ENCODE results near the gene PUS7.
"Not testable (repeated sequence)": the region's sequence is repeated elsewhere in the genome, so short reads cannot be mapped to it uniquely, and the experiment has no call there.

The PUS7 gene

DNA sequence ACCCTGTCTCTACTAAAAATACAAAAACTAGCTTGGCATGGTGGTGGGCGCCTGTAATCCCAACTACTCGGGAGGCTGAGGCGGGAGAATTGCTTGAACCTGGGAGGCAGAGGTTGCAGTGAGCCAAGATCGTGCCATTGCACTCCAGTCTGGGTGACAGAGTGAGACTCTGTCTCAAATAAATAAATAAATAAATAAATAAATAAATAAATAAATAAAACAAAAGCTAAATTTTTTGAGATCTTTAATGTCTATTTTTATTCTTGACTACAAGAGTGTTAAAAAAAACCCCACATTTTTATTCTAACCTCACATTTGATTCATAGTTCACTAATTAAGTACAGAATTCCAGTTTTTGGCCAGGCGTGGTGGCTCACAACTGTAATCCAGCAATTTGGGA, 5.7 kb upstream of the PUS7 start:
- H3K4me1 ChIP-seq (ENCODE audit: insufficient read depth, low read length); H3K9me3 ChIP-seq (ENCODE audit: insufficient read depth, low read depth, low read length); H3K27ac ChIP-seq (ENCODE audit: low read depth, low read length); H3K36me3 ChIP-seq (ENCODE audit: insufficient read depth, low read length); H3K9ac ChIP-seq (ENCODE audit: low read depth, low read length); H3K27me3 ChIP-seq (ENCODE audit: insufficient read depth, low read length); H3K4me3 ChIP-seq (ENCODE audit: low read length): not testable (repeated sequence)
- WGBS: 94% methylated on average over 4 of the region's 5 CpGs

DNA sequence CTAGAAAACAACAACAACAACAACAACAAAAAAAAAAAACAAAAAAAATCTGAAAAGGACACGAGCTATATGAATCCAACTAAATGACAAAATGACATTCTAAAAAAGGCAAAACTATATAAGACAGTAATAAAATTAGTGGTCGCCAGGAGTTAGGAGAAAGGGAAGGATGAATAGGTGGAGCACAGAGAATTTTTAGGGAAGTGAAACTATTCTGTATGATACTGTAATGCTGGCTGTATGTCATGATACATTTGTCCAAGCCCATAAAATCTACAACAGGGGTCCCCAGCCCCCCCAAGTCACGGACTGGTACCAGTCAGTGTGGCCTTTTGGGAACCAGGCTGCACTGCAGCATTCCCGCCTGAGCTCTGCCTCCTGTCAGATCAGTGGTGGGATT, 2.8 kb upstream of the PUS7 start:
- 0 out of 2 replicates have a peak, but pooled peaks cover 3% of the 10 kb centered on the region for H3K4me1 ChIP-seq (ENCODE audit: insufficient read depth, low read length)
- H3K4me3 ChIP-seq (ENCODE audit: low read length): no peak overlapping the region
- no peak overlapping the region for H3K9ac ChIP-seq (ENCODE audit: low read depth, low read length)
- H3K9me3 ChIP-seq (ENCODE audit: insufficient read depth, low read depth, low read length): no peaks in the 10 kb centered on the region
- H3K27ac ChIP-seq (ENCODE audit: low read depth, low read length): no peak overlapping the region
- no peaks in the 10 kb centered on the region for H3K27me3 ChIP-seq (ENCODE audit: insufficient read depth, low read length)
- WGBS: 92% methylated on average over 4 of the region's 4 CpGs
- H3K36me3 ChIP-seq (ENCODE audit: insufficient read depth, low read length): peaks cover under 1% of the 10 kb centered on the region; the same call in 1 of the 2 replicates

DNA sequence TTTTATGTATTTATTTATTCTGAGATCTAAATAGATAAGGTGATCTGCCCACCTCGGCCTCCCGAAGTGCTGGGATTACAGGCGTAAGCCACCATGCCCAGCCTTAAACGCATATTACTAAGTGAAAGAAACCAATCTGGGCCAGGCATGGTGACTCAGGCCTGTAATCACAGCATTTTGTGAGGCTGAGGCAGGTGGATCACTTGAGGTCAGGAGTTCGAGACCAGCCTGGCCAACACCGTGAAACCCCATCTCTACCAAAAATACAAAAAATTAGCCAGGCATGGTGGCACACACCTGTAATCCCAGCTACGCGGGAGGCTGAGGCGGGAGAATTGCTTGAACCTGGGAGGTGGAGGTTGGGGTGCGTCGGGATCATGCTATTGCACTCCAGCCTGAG, 2.4 kb upstream of the PUS7 start:
- 95% methylated on average over 10 of the region's 11 CpGs for WGBS
- not testable (repeated sequence) for H3K4me1 ChIP-seq (ENCODE audit: insufficient read depth, low read length); H3K4me3 ChIP-seq (ENCODE audit: low read length); H3K36me3 ChIP-seq (ENCODE audit: insufficient read depth, low read length); H3K27me3 ChIP-seq (ENCODE audit: insufficient read depth, low read length); H3K9me3 ChIP-seq (ENCODE audit: insufficient read depth, low read depth, low read length); H3K27ac ChIP-seq (ENCODE audit: low read depth, low read length); H3K9ac ChIP-seq (ENCODE audit: low read depth, low read length)

DNA sequence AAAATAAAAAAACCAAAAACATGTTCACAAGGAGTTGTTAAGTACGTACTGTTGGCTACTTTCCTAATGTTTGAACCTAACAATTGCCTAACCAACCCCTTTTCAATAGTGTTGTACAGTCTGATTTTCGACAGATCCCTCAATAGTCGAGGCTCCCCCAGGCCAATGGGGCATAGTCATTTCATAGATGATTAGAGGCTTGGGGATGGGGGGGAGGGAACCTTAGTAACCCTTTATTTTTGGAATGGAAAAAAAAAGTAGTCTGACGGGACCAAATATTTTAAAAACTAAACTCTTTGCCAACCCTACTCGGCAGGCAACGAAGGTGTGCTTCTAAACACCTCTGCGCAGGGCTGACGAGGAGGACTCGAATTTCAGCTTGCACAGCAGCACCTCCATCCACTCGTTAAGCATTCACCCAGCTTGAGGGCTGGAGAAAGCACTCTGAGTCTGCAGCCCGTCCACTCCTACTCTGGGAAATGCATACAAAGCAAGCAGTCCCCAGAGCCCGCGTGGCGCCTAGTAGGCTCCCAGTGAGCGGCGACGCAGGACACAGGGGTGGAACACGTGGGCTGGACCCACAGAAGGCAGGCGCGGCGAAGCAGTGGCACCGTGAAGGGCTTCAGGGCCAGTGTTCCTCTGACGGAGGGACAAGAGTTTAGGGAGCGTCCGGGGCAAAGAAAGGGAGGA, 899 bp downstream of the PUS7 start:
- peak overlapping the region; percentile 95 for H3K27ac ChIP-seq (ENCODE audit: low read depth, low read length)
- WGBS: 9% methylated on average over 25 of the region's 25 CpGs

DNA sequence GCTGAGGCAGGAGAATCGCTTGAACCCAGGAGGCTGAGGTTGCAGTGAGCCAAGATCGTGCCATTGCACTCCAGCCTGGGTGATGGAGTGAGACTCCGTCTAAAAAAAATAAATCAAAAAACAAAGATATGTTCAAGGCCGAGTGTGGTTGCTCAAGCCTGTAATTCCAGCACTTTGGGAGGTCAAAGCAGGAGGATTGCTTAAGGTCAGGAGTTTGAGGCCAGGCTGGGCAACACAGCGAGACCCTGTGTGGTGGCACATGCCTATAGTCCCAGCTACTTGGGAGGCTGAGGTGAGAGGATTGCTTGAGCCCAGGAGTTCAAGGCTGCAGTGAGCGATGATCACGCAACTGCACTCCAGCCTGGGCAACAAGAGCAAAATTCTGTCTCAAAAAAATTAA, 1.5 kb downstream of the PUS7 start:
- not testable (repeated sequence) for H3K27ac ChIP-seq (ENCODE audit: low read depth, low read length); H3K4me1 ChIP-seq (ENCODE audit: insufficient read depth, low read length); H3K27me3 ChIP-seq (ENCODE audit: insufficient read depth, low read length); H3K9me3 ChIP-seq (ENCODE audit: insufficient read depth, low read depth, low read length)
- peak overlapping the region; percentile 96; the same call in 1 of the 2 replicates for H3K9ac ChIP-seq (ENCODE audit: low read depth, low read length)
- H3K36me3 ChIP-seq (ENCODE audit: insufficient read depth, low read length): peaks cover 26% of the 10 kb centered on the region
- peak overlapping the region; percentile 83 for H3K4me3 ChIP-seq (ENCODE audit: low read length)
- 95% methylated on average over 7 of the region's 7 CpGs for WGBS

More for the DNA sequence above, 899 bp downstream of the PUS7 start:
- H3K27me3 ChIP-seq (ENCODE audit: insufficient read depth, low read length): no peaks in the 10 kb centered on the region
- peaks cover 26% of the 10 kb centered on the region for H3K36me3 ChIP-seq (ENCODE audit: insufficient read depth, low read length)
- no peaks in the 10 kb centered on the region for H3K9me3 ChIP-seq (ENCODE audit: insufficient read depth, low read depth, low read length)
- peak overlapping the region; percentile 96 for H3K9ac ChIP-seq (ENCODE audit: low read depth, low read length)
- H3K4me3 ChIP-seq (ENCODE audit: low read length): peak overlapping the region; percentile 83
- 0 out of 2 replicates have a peak, but pooled peaks cover 3% of the 10 kb centered on the region for H3K4me1 ChIP-seq (ENCODE audit: insufficient read depth, low read length)

DNA sequence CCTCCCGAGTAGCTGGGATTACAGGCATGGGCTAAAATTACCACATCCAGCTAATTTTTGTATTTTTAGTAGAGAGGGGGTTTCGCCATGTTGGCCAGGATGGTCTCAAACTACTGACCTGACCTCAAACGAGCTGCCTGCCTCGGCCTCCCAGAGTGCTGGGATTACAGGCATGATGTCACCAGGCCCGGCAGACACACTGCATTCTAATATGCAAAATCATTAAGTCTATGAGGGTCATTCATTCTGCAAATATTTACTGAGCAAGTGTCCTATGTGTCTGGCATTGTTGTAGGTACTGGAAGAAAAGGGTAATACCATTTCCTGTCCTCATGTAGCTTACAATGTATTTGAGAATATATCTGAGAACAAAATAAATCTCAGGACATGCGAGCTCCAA, 2.7 kb downstream of the PUS7 start:
- H3K27ac ChIP-seq (ENCODE audit: low read depth, low read length): no peak overlapping the region
- no peaks in the 10 kb centered on the region for H3K9me3 ChIP-seq (ENCODE audit: insufficient read depth, low read depth, low read length)
- H3K36me3 ChIP-seq (ENCODE audit: insufficient read depth, low read length): peaks cover 26% of the 10 kb centered on the region
- no peak overlapping the region for H3K9ac ChIP-seq (ENCODE audit: low read depth, low read length)
- 88% methylated on average over 6 of the region's 6 CpGs for WGBS
- no peak overlapping the region for H3K4me3 ChIP-seq (ENCODE audit: low read length)
- 0 out of 2 replicates have a peak, but pooled peaks cover 3% of the 10 kb centered on the region for H3K4me1 ChIP-seq (ENCODE audit: insufficient read depth, low read length)
- H3K27me3 ChIP-seq (ENCODE audit: insufficient read depth, low read length): no peaks in the 10 kb centered on the region

DNA sequence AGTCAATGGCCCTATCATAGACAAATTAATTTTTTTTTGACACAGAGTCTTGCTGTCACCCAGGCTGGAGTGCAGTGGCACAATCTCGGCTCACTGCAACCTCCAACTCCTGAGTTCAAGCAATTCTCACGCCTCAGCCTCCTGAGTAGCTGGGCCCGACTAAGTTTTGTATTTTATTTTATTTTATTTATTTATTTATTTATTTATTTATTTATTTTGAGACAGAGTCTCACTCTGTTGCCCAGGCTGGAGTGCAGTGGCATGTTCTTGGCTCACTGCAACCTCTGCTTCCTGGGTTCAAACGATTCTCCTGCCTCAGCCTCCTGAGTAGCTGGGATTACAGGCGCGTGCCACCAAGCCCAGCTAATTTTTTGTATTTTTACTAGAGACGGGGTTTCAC, 6.5 kb downstream of the PUS7 start:
- not testable (repeated sequence) for H3K4me3 ChIP-seq (ENCODE audit: low read length); H3K4me1 ChIP-seq (ENCODE audit: insufficient read depth, low read length); H3K27me3 ChIP-seq (ENCODE audit: insufficient read depth, low read length); H3K9me3 ChIP-seq (ENCODE audit: insufficient read depth, low read depth, low read length); H3K27ac ChIP-seq (ENCODE audit: low read depth, low read length); H3K9ac ChIP-seq (ENCODE audit: low read depth, low read length)
- peaks cover 34% of the 10 kb centered on the region for H3K36me3 ChIP-seq (ENCODE audit: insufficient read depth, low read length)
- 98% methylated on average over 6 of the region's 7 CpGs for WGBS

DNA sequence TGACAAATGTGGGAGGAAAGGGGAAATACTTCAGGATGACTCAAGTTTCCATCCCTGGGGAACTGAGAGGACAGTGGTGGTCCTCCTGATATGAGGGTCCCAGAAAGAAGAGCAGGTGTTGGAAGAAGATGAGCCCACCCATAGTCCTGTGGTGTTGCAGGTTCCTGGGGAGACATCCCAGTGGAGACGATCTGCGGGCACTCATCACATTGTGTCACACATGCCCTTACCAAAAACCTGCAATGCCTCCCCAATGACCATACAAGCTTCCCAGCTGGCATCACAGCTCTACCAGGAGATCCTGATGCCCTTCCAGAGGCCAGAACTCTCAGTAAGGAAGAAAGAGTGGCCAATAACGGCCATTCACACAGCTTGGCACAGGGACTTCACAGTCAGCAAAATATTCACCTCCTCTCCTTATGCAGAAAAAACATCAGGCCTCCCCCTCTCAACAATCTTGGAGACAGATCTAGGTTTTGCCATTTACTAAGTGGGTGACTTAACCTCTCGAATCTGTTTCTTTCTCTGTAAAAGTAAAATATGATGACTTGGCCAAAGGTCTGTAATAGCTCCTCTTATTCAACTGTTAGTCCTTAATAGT, 9.0 kb downstream of the PUS7 start:
- H3K9me3 ChIP-seq (ENCODE audit: insufficient read depth, low read depth, low read length): no peaks in the 10 kb centered on the region
- H3K36me3 ChIP-seq (ENCODE audit: insufficient read depth, low read length): peaks cover 29% of the 10 kb centered on the region
- H3K27ac ChIP-seq (ENCODE audit: low read depth, low read length): no peak overlapping the region
- H3K4me3 ChIP-seq (ENCODE audit: low read length): no peak overlapping the region
- no peaks in the 10 kb centered on the region for H3K27me3 ChIP-seq (ENCODE audit: insufficient read depth, low read length)
- 98% methylated on average over 4 of the region's 4 CpGs for WGBS
- no peaks in the 10 kb centered on the region for H3K4me1 ChIP-seq (ENCODE audit: insufficient read depth, low read length)
- H3K9ac ChIP-seq (ENCODE audit: low read depth, low read length): no peak overlapping the region

DNA sequence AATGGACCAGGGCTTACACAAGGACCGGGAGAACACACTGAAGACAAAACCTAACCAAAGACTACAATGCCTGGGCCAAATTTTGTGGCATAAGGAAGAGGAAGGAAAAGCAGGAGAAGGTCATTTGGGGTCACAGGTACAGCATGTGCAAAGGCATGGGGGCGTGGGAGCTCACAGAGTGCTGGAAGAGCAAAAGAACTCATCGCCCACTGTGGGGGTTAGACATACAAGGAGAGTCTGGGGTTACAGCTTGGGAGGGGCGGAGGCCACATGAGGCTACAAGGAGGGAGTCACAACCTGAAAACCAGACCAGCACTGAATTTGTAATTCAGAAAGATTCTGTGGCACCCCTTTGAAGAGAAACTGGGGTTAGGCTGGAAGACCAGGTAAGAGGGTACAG, 9.7 kb downstream of the PUS7 start:
- Histone ChIP-seq H3K27ac (ENCODE audit: low read depth, low read length) (no peak overlapping the region), H3K36me3 (ENCODE audit: insufficient read depth, low read length) (peaks cover 29% of the 10 kb centered on the region), H3K27me3 (ENCODE audit: insufficient read depth, low read length) (no peaks in the 10 kb centered on the region), H3K4me3 (ENCODE audit: low read length) (no peak overlapping the region), H3K4me1 (ENCODE audit: insufficient read depth, low read length) (no peaks in the 10 kb centered on the region), H3K9ac (ENCODE audit: low read depth, low read length) (no peak overlapping the region), H3K9me3 (ENCODE audit: insufficient read depth, low read depth, low read length) (no peaks in the 10 kb centered on the region)
- 92% methylated on average over 4 of the region's 4 CpGs for WGBS

DNA sequence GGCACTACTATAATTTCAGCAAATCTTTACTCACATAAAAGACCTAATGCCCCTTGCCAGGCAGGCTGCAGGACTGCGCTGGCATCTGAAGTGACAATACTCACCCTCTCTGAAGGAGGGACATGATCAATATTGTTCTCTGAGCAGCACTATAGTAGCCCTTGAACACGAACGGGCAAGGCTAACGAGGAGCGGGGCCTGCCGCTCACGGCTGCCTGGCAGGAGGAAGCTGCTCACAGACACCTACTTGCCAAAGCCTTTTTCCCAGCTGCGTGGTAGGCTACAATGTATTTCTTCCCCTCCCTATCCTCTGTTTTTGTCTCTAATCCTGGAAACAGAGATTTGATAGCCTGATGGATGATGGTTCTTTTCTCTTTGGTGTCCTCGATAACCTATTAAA, 19.9 kb downstream of the PUS7 start:
- no peak overlapping the region for H3K4me3 ChIP-seq (ENCODE audit: low read length)
- no peak overlapping the region for H3K9ac ChIP-seq (ENCODE audit: low read depth, low read length)
- H3K27ac ChIP-seq (ENCODE audit: low read depth, low read length): no peak overlapping the region
- H3K9me3 ChIP-seq (ENCODE audit: insufficient read depth, low read depth, low read length): no peaks in the 10 kb centered on the region
- no peaks in the 10 kb centered on the region for H3K4me1 ChIP-seq (ENCODE audit: insufficient read depth, low read length)
- no peaks in the 10 kb centered on the region for H3K27me3 ChIP-seq (ENCODE audit: insufficient read depth, low read length)
- H3K36me3 ChIP-seq (ENCODE audit: insufficient read depth, low read length): peaks cover 94% of the 10 kb centered on the region
- 95% methylated on average over 8 of the region's 9 CpGs for WGBS

DNA sequence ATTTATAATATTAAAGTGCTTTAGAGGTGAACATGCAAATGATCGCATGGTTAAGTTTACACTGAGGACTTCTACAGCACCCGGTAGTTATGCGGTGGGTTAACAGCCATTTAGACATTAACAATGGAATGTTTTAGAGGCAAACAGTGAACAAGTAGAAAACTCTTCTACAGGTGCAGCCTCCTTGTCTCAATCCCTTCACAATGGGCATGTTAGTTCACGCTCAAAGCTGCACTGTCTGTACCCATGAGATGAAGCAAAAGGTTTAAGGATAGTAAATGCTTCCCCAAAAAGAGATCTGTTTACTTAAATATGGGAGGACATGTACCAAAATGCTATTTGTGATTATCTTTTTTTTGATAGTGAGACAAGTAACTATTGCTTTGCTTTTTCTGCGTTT, 25.1 kb downstream of the PUS7 start:
- Histone ChIP-seq H3K27ac (ENCODE audit: low read depth, low read length) (no peak overlapping the region), H3K4me3 (ENCODE audit: low read length) (no peak overlapping the region), H3K36me3 (ENCODE audit: insufficient read depth, low read length) (peaks cover 74% of the 10 kb centered on the region), H3K4me1 (ENCODE audit: insufficient read depth, low read length) (no peaks in the 10 kb centered on the region), H3K27me3 (ENCODE audit: insufficient read depth, low read length) (no peaks in the 10 kb centered on the region), H3K9me3 (ENCODE audit: insufficient read depth, low read depth, low read length) (no peaks in the 10 kb centered on the region), H3K9ac (ENCODE audit: low read depth, low read length) (no peak overlapping the region)
- 92% methylated on average over 5 of the region's 5 CpGs for WGBS

Data from HUES64 (cell line).